Measurements from ENCODE around the gene CLBA1. TPM values are rescaled to one million over a fixed set of nuclear protein-coding genes. Genes with fewer than 3 reads are reported as not detected.

The CLBA1 gene
- total RNA-seq, 2 experiments from 2014 or later, result 0.38 to 0.68 TPM

GRCh38 chr14:105014032-105014431 is 28.4 kb downstream of the CLBA1 start:
- Mint-ChIP-seq H3K27me3 (no peaks in the 10 kb centered on the region), H3K4me3 (no peak overlapping the region), H3K27ac (peak overlapping the region; percentile 75), H3K4me1 (peaks cover 71% of the 10 kb centered on the region), H3K36me3 (ENCODE audit: low read depth) (peaks cover 88% of the 10 kb centered on the region), H3K9me3 (no peaks in the 10 kb centered on the region)
- DNase-seq, result no peak
- CTCF ChIA-PET, result interaction anchor here (3.5 kb wide), 1 partner anchor 32 kb away, joined by 18 read pairs; no protein-coding TSS in a partner anchor
- POLR2A ChIA-PET, result interaction anchor here (2.6 to 3.2 kb wide), 2 partner anchors 10 to 12 kb away, joined by 12 to 16 read pairs; no protein-coding TSS in a partner anchor

DNA sequence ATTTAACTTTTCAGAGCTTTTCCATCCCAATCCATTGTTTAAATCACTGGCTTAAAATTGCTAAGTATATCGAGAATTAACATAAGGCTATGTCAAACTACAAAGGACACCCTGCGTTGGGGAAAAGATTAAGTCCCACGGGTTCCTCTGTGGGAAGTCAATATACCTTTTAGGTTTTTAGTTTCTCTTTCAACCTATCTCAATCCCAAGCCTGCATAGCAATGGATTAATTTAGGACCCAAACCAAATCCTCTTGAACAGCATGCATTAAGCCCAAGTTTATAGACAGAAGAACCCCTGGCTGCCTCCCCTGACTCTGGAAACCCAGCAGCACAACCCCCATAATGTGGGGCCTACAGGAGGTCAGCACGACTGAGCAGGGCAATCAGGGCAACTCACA is 29.0 kb downstream of the CLBA1 start:
- ChIA-PET POLR2A (interaction anchor here (2.6 to 3.2 kb wide), 2 partner anchors 10 to 11 kb away, joined by 12 to 16 read pairs; no protein-coding TSS in a partner anchor), CTCF (interaction anchor here (1.4 to 3.5 kb wide), 2 partner anchors 31 to 72 kb away, joined by 8 to 18 read pairs; no protein-coding TSS in a partner anchor)
- H3K4me1 Mint-ChIP-seq, result peaks cover 76% of the 10 kb centered on the region
- peak overlapping the region; percentile 75 for H3K27ac Mint-ChIP-seq
- peaks cover 89% of the 10 kb centered on the region for H3K36me3 Mint-ChIP-seq (ENCODE audit: low read depth)
- DNase-seq, result no peak
- peak overlapping the region; percentile 30 for H3K4me3 Mint-ChIP-seq
- H3K9me3 Mint-ChIP-seq, result no peaks in the 10 kb centered on the region
- H3K27me3 Mint-ChIP-seq, result no peaks in the 10 kb centered on the region

DNA sequence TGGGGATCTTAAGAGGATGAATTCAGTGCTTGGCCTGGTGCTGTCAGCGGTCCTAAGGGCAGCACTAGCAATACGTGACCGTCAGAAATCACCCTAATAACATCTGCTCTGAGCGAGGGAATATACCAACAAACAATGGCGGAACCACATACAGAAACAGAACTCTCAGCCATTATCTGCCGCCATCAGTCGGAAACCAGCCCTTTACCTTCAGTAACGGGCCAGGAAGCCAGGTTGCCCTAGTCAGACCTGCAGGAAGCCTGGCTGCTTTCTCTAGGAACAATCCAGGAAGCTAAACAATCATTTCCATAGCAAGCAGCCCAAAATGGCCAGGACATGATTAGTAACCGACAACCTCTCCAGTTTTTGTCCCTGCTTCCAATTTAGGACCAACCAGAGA is 29.7 kb downstream of the CLBA1 start:
- DNase-seq, result peak; percentile 35
- no peaks in the 10 kb centered on the region for H3K27me3 Mint-ChIP-seq
- H3K27ac Mint-ChIP-seq, result peak overlapping the region; percentile 75
- peak overlapping the region; percentile 30 for H3K4me3 Mint-ChIP-seq
- ChIA-PET CTCF (interaction anchor here (1.4 to 3.5 kb wide), 2 partner anchors 31 to 71 kb away, joined by 8 to 18 read pairs; no protein-coding TSS in a partner anchor), POLR2A (interaction anchor here (0.9 to 3.2 kb wide), 4 partner anchors 11 to 19 kb away, joined by 3 to 16 read pairs (median 8); no protein-coding TSS in a partner anchor)
- no peaks in the 10 kb centered on the region for H3K9me3 Mint-ChIP-seq
- peaks cover 78% of the 10 kb centered on the region for H3K4me1 Mint-ChIP-seq
- peaks cover 89% of the 10 kb centered on the region for H3K36me3 Mint-ChIP-seq (ENCODE audit: low read depth)

- CTCF ChIA-PET, result interaction anchor here (1.4 to 3.5 kb wide), 2 partner anchors 30 to 70 kb away, joined by 8 to 18 read pairs; no protein-coding TSS in a partner anchor
- Mint-ChIP-seq H3K27ac (peak overlapping the region; percentile 75), H3K27me3 (no peaks in the 10 kb centered on the region), H3K4me1 (peaks cover 78% of the 10 kb centered on the region), H3K36me3 (ENCODE audit: low read depth) (peaks cover 84% of the 10 kb centered on the region), H3K9me3 (no peaks in the 10 kb centered on the region), H3K4me3 (peak overlapping the region; percentile 30)
- POLR2A ChIA-PET, result interaction anchor here (0.9 to 7.6 kb wide), 7 partner anchors 9 to 46 kb away, joined by 3 to 120 read pairs (median 7); partner anchors contain the start of gene GPR132
- DNase-seq, result no peak
Observed at GRCh38 chr14:105015905-105016304, 30.3 kb downstream of the CLBA1 start.

GRCh38 chr14:105018414-105018813 is 32.8 kb downstream of the CLBA1 start:
- Mint-ChIP-seq H3K9me3 (no peaks in the 10 kb centered on the region), H3K27ac (peak overlapping the region; percentile 94), H3K4me3 (peak overlapping the region; percentile 96), H3K36me3 (ENCODE audit: low read depth) (peaks cover 71% of the 10 kb centered on the region), H3K4me1 (peaks cover 81% of the 10 kb centered on the region), H3K27me3 (no peaks in the 10 kb centered on the region)
- CTCF ChIA-PET, result interaction anchor here (2.5 to 6.2 kb wide), 2 partner anchors 27 to 43 kb away, joined by 9 to 59 read pairs; no protein-coding TSS in a partner anchor
- DNase-seq, result no peak
- POLR2A ChIA-PET, result interaction anchor here (0.7 to 7.6 kb wide), 9 partner anchors 10 to 44 kb away, joined by 3 to 120 read pairs (median 8); partner anchors contain the start of genes CLBA1 and GPR132

- ChIA-PET POLR2A (interaction anchor here (0.7 to 7.6 kb wide), 24 partner anchors 9 to 471 kb away, joined by 3 to 120 read pairs (median 6); partner anchors contain the start of genes BRF1, CLBA1, GPR132 and NUDT14), CTCF (interaction anchor here (0.9 to 6.2 kb wide), 6 partner anchors 25 to 268 kb away, joined by 3 to 59 read pairs (median 5); partner anchors contain the start of gene SIVA1)
- peak overlapping the region; percentile 96 for H3K4me3 Mint-ChIP-seq
- H3K9me3 Mint-ChIP-seq, result no peaks in the 10 kb centered on the region
- peak; percentile 63 for DNase-seq
- peak overlapping the region; percentile 94 for H3K27ac Mint-ChIP-seq
- H3K36me3 Mint-ChIP-seq (ENCODE audit: low read depth), result peaks cover 58% of the 10 kb centered on the region
- peaks cover 77% of the 10 kb centered on the region for H3K4me1 Mint-ChIP-seq
- H3K27me3 Mint-ChIP-seq, result no peaks in the 10 kb centered on the region
Observed at GRCh38 chr14:105019861-105020814, 34.5 kb downstream of the CLBA1 start.

DNA sequence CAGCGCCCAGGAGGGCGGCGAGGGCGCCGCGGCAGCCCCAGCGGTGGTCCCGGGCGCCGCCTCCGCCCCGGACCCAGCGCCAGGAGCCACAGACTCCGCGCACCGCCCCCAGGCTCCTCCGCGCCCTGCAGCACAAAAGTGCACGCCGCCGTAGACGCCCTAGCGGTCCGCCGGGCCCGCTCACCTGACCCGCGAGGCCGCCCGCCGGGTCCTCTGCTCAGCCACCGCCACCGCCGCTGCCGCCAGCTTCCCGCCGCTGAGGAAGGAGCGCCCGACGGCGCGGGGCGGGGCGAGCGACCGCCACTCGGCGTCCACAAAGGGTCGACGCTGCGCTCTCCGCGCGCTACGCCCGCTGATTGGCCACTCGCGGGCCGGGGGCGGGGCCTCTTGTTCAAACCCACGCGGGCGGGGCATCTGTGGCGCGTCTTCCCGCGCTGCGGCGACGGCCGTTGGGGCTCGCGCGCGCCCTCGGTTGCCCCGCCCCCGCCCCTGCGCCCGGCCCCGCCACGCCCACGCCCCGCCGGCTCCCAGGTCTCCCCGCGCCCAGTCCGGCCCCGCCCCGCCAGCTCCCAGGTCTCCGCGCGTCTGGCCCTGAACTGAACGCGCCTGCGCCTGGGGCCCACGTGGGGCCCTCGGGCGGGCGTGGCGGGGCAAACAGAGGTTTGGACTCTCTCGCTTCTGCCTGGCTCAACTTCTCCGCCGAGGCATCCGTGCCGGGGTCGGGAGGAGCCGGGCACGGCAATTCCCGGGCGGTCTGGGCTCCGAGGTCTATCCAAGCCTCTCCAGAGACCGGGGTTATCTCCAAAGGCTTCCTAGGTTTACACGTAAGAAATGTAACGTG is 35.4 kb downstream of the CLBA1 start, which contains the start of gene CDCA4:
Gene CDCA4 (minus strand): TSS at position 269 of the 841 bp plus-strand sequence. CDS start 9,154 bp downstream, outside the sequence.
- H3K4me1 Mint-ChIP-seq, result peaks cover 77% of the 10 kb centered on the region
- ChIA-PET POLR2A (interaction anchor here (0.6 to 7.6 kb wide), 28 partner anchors 10 to 471 kb away, joined by 3 to 120 read pairs (median 5); partner anchors contain the start of genes BRF1, CLBA1, GPR132 and NUDT14), CTCF (interaction anchor here (0.9 to 6.2 kb wide), 6 partner anchors 24 to 69 kb away, joined by 3 to 59 read pairs (median 6); partner anchors contain the start of gene CLBA1)
- peak within 1 kb of the TSS; percentile 96 for H3K4me3 Mint-ChIP-seq
- DNase-seq, result peak; percentile 98
- H3K36me3 Mint-ChIP-seq (ENCODE audit: low read depth), result peaks cover 49% of the 10 kb centered on the region
- no peaks in the 10 kb centered on the region for H3K9me3 Mint-ChIP-seq
- H3K27me3 Mint-ChIP-seq, result no peaks in the 10 kb centered on the region
- H3K27ac Mint-ChIP-seq, result peak within 1 kb of the TSS; percentile 94

- peak; percentile 42 for DNase-seq
- Mint-ChIP-seq H3K4me3 (peak overlapping the region; percentile 87), H3K27ac (peak overlapping the region; percentile 84), H3K4me1 (peaks cover 77% of the 10 kb centered on the region), H3K27me3 (no peaks in the 10 kb centered on the region), H3K9me3 (peaks cover under 1% of the 10 kb centered on the region), H3K36me3 (ENCODE audit: low read depth) (peaks cover 42% of the 10 kb centered on the region)
- CTCF ChIA-PET, result interaction anchor here (0.8 to 6.2 kb wide), 4 partner anchors 23 to 44 kb away, joined by 3 to 59 read pairs (median 4); partner anchors contain the start of genes CLBA1 and GPR132
- POLR2A ChIA-PET, result interaction anchor here (1.0 to 7.6 kb wide), 11 partner anchors 11 to 40 kb away, joined by 3 to 120 read pairs (median 8); partner anchors contain the start of genes CLBA1 and GPR132
Observed at GRCh38 chr14:105021656-105022275, 36.2 kb downstream of the CLBA1 start.

- Mint-ChIP-seq H3K36me3 (ENCODE audit: low read depth) (peaks cover 42% of the 10 kb centered on the region), H3K4me3 (peak overlapping the region; percentile 87), H3K27me3 (no peaks in the 10 kb centered on the region), H3K9me3 (peaks cover 2% of the 10 kb centered on the region), H3K27ac (no peak overlapping the region), H3K4me1 (peaks cover 76% of the 10 kb centered on the region)
- ChIA-PET POLR2A (interaction anchor here (2.1 to 7.6 kb wide), 5 partner anchors 11 to 40 kb away, joined by 7 to 120 read pairs (median 44); partner anchors contain the start of genes CLBA1 and GPR132), CTCF (interaction anchor here (0.8 to 6.2 kb wide), 2 partner anchors 23 to 43 kb away, joined by 3 to 59 read pairs; partner anchors contain the start of gene GPR132)
- no peak for DNase-seq
Observed at GRCh38 chr14:105022276-105022670, 36.7 kb downstream of the CLBA1 start.

GRCh38 chr14:105023144-105023543 is 37.6 kb downstream of the CLBA1 start:
- Mint-ChIP-seq H3K9me3 (peaks cover 2% of the 10 kb centered on the region), H3K4me1 (peaks cover 75% of the 10 kb centered on the region), H3K36me3 (ENCODE audit: low read depth) (peaks cover 39% of the 10 kb centered on the region), H3K27ac (peak overlapping the region; percentile 53), H3K27me3 (no peaks in the 10 kb centered on the region), H3K4me3 (peak overlapping the region; percentile 26)
- ChIA-PET POLR2A (interaction anchor here (7.6 kb wide), 1 partner anchor 39 kb away, joined by 120 read pairs; the partner anchor contains the start of gene GPR132), CTCF (interaction anchor here (6.2 kb wide), 1 partner anchor 22 kb away, joined by 59 read pairs; no protein-coding TSS in a partner anchor)
- no peak for DNase-seq

Measured in activated CD4-positive, alpha-beta memory T cell treated with anti-CD3 and anti-CD28 coated beads, Interleukin-2, amount 10 ng/mL, durations not matched to agents 7 days and 5 days (primary cell).